GM21360 (cell line): ENCODE results near the gene EEFSEC.

Experiments
- ATAC-seq: cut with Tn5 transposase; IDR thresholded peaks from one replicate; pipeline ENCODE4 v1.9.1; 2021; ENCODE audit warnings: mild to moderate bottlenecking, moderate library complexity; ENCODE audit not compliant: unreplicated experiment

The EEFSEC gene

GRCh38 chr3:128283421-128283820 is 130.1 kb downstream of the EEFSEC start:
- ATAC-seq, result no peak

DNA sequence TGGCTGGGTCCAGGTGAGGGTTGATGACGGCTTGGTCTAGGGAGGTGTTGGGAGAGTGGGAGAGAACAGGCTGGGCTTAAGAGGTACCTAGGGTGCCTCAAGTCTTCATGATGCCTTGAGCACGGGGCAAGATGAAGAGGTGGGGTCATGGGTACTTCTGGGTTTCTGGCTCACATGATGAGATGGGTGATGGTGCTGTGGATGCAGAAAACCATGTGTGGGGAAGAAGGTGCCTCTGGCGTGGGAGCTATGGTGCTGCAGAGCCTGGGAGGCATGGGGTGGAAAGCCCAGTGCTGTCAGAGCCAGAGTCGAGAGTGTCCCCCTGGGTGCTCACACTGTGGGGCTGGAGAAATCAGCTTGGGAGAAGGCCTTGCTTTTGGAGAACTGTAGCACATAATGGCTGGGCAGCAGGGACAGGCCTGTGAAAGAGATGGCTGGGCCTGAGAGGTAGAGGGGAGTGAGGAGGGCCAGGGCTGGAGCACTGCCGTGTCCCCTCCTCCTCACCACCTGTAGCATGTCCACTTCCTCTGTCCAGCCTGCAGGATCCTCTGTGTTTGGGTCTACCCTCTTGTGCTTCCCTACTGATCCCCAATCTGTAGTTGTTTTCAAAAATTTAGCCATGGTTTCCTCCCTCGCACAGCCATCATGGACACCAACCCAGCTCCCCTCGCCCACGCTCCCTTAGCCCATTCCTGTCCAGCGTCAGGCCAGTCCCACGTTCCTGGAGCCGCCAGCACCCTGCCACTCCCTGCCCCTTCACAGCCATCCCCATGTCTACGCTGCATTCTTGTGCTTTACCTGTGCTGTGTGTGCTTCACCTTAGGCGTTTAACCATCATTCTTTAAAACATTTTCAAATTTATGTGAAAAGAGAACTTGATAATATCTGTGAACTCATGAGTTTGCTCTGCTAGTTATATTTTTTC is 132.0 kb downstream of the EEFSEC start:
- ATAC-seq, result no peak

- no peak for ATAC-seq
Measured at GRCh38 chr3:128285967-128286321, 132.7 kb downstream of the EEFSEC start.

DNA sequence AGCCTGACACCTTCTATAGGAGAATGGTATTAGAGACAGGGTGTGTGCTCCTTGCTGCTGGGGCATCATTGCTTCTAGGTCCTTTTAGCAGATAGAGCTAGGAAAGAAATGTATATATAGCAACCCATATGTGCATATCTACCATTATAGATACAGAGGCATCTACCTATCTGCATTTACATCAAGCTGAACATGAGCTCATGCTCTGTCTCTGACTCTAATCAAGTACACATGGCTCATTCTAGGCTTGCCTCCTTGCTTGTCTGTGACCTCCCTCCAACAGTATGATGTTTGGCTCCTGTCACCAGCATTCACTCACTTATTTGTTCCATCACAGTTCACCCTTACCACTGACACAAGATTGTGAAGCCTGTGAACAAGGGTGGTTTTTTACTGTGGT is 133.4 kb downstream of the EEFSEC start:
- ATAC-seq, result no peak

GRCh38 chr3:128287216-128287615 is 133.9 kb downstream of the EEFSEC start:
- no peak for ATAC-seq

DNA sequence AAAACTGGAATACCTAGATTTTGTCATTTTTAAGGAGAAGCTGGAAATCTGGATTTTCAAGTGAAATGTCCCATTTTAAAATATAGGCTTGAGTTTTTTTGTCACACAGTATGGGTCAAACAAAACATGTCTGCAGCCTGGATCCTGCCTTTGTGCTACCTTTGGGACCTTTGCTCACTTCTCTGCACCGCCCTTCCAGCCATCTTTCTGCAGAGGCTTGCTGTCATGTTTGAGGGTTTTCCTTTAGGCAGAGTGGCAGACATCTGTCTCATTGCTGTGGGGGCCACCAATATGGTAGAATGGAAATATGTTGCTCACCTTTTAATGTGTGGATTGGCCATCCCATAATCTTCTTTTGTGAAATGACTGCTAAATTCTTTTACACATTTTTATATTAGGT is 136.3 kb downstream of the EEFSEC start:
- ATAC-seq, result no peak

- ATAC-seq, result no peak
Measured at GRCh38 chr3:128290484-128290883, 137.2 kb downstream of the EEFSEC start.

- ATAC-seq, result no peak
Measured at GRCh38 chr3:128293930-128294329, 140.6 kb downstream of the EEFSEC start.

DNA sequence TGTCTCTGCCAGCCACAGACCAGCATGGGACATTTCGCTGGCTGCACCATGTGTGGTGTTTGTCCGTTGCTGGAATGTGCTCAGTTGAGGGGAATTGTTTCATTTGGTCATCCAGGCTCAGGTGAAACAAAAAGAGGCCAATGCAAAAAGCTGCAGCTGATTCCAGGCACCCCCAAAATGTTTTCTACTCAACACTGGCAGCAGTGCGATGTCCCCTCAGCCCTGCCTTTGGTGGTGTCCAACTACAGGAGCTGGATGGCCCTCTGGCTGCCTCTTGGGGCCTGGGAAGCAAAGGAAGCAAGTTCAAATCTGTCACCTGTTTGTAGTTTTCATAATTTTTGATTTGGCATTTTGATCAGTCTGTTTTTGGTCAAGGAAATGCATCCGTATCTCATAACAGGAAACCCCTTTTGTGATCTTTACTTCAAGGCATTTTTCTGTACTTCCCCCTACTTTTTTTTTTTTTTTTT is 141.8 kb downstream of the EEFSEC start:
- no peak for ATAC-seq

- ATAC-seq, result no peak
Measured at GRCh38 chr3:128296469-128297251, 143.4 kb downstream of the EEFSEC start.

GRCh38 chr3:128297401-128298138 is 144.3 kb downstream of the EEFSEC start:
- ATAC-seq, result no peak

DNA sequence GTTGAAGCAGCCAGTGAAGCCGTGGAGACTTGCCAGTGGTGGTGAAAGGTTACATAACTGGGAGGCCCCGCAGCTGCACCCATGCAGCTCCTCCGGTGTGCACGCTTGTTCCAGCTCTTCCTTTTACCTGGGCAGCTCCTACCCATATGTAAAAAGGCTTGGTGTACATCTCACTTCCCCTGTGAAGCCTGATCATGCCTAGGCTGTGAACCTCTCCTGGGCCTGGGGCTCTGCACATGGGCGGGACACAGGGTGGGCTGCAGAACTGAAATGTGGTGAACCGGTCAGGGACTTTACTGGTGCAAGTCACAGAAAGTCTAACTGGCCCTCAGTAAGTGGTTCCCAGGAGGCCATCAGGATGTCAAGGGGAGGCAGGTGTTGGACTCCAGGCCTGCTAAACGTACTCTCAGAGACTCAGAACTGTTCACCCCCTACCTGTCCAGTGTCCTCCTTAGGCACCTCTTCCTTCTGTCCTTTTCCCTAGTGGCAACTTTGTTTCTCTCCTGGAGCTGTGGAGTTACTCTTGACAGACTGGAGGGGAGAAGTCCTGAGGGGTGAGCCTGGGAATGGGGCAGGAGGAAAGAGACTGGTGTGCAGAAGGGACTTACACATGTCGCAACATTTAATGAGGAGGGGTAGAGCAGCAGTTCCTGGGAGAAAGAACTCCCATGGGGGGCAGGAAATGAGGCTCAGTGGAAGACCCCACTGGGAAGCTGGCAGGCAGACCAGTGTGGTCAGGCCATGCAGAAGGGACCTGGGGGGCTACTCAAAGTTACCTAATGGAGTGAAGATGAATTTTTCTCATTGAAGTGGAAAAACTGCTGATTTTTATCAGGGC is 148.1 kb downstream of the EEFSEC start:
- ATAC-seq, result no peak

- ATAC-seq, result no peak
Measured at GRCh38 chr3:128306481-128306880, 153.2 kb downstream of the EEFSEC start.

DNA sequence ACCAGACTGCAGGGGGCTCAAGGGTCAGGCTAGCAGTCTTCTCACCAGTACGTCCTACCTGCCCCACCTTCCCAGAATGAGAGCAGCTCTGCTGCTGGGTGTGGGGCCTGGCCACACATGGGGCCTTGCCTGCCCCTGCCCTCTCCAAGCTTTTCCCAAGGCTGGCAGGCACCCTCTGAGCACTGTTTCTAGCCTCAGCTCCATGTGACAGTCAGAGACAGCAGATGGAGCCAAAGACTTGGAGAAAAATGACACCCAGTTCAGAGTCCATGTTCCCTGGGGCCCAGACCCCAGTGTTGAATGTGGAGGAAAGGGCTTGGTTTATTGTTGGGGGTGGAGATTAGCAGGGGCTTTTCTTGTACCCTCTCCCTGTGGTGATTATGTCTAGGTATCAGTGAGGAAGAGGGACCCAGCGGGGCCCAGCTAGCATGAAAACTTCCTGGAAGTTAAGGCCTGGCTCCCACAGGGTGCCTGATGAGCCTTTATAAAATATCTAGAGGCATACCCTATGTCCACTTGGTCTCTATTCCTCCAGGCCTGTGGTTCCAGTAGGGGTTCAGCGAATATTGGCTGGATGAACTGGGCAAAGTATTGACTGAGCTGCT is 153.8 kb downstream of the EEFSEC start:
- ATAC-seq, result no peak

DNA sequence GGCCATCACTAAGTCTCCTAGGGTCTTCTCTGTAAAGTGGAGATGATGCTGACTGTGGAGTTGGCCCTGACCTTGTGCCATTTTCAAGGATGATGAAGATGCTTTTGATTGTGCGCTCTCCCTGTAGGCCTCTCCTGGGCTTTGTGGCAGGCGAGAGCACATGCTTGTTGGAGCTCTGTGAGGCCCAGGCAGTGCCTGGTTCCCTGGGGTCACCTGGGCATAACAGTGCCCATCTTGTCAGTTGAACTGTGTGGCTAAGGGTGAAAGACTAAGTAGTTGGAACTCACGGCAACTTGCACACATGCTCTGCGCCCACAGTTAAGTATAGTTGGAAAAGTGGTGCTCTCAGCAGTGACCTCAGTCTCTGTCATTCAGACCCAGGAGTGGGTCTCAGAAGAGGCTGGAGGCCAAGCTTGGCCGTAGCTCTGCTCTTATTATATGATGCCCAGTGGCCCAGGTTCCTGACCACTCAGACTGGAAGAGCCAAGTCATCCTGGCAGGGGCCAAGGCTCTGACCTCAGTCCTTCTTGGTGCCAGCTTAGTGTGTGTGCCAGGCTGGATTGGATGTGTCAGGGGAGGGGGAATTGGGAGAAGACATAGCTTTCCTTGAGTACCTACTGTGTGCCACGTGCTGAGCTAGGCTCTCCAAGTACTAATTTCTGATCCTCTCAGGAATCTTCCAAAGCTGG is 154.6 kb downstream of the EEFSEC start:
- ATAC-seq, result no peak

- no peak for ATAC-seq
Measured at GRCh38 chr3:128309026-128309425, 155.7 kb downstream of the EEFSEC start.

GRCh38 chr3:128310286-128311058 is 157.2 kb downstream of the EEFSEC start:
- no peak for ATAC-seq

- no peak for ATAC-seq
Measured at GRCh38 chr3:128311441-128311844, 158.2 kb downstream of the EEFSEC start.

DNA sequence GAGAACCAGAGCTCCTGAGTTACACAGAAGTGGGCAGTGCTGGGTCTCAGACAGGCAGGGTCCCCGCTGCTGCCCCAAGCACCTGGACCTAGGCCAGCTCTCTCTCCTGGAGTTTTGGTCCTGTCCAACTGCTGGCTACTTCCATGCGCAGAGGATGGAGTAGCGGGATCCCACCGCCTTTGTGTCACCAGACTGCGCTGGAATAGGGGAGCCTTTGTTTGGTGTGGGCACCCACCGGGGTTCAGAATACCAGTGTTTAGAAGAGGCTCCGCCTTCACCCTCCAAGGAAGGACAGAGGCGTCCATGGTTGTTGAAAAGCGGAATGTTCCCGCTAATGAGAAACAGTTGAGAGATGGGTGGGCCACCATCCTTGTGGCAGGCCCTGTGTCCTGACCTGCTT is 159.0 kb downstream of the EEFSEC start:
- ATAC-seq, result no peak
